ENCODE results near the gene RNGTT.
"Not testable (repeated sequence)": the region's sequence is repeated elsewhere in the genome, so short reads cannot be mapped to it uniquely, and the experiment has no call there.

The RNGTT gene

GRCh38 chr6:88969255-88969654 is 5.8 kb upstream of the RNGTT start:
- not testable (repeated sequence) for DNase-seq

- DNase-seq: no peak
These were observed 4.5 kb upstream of the RNGTT start for GRCh38 chr6:88967891-88968290.

- no peak for DNase-seq
These were observed 2.3 kb upstream of the RNGTT start for GRCh38 chr6:88965691-88966090.

GRCh38 chr6:88964509-88964908 is 1.1 kb upstream of the RNGTT start:
- DNase-seq: no peak

GRCh38 chr6:88958842-88959241 is 4.6 kb downstream of the RNGTT start:
- DNase-seq: no peak

- no peak for DNase-seq
These were observed 9.7 kb downstream of the RNGTT start for GRCh38 chr6:88953550-88954386.

GRCh38 chr6:88952065-88952704 is 11.2 kb downstream of the RNGTT start:
- DNase-seq: no peak

GRCh38 chr6:88945415-88946008 is 17.9 kb downstream of the RNGTT start:
- DNase-seq: no peak

GRCh38 chr6:88933521-88933920 is 29.9 kb downstream of the RNGTT start:
- no peak for DNase-seq

- DNase-seq: not testable (repeated sequence)
These were observed 31.4 kb downstream of the RNGTT start for GRCh38 chr6:88932019-88932418.

- no peak for DNase-seq
These were observed 40.5 kb downstream of the RNGTT start for GRCh38 chr6:88922775-88923548.

GRCh38 chr6:88921734-88922133 is 41.7 kb downstream of the RNGTT start:
- no peak for DNase-seq

- DNase-seq: no peak
These were observed 42.4 kb downstream of the RNGTT start for GRCh38 chr6:88920774-88921733.

- no peak for DNase-seq
These were observed 43.3 kb downstream of the RNGTT start for GRCh38 chr6:88920088-88920487.

- DNase-seq: peak in 1 of 2 donors; percentile 4
These were observed 44.4 kb downstream of the RNGTT start for GRCh38 chr6:88919032-88919431.

- no peak for DNase-seq
These were observed 46.7 kb downstream of the RNGTT start for GRCh38 chr6:88916615-88917208.

- DNase-seq: no peak
These were observed 48.4 kb downstream of the RNGTT start for GRCh38 chr6:88914895-88915598.

GRCh38 chr6:88914180-88914579 is 49.2 kb downstream of the RNGTT start:
- no peak for DNase-seq

GRCh38 chr6:88913471-88913870 is 49.9 kb downstream of the RNGTT start:
- no peak for DNase-seq

GRCh38 chr6:88910922-88911778 is 52.3 kb downstream of the RNGTT start:
- no peak for DNase-seq

Measured in hippocampal formation (tissue), 2 donors.